BJ (cell line): Measurements from ENCODE around the gene BANP. TPM values are rescaled to one million over a fixed set of nuclear protein-coding genes. Genes with fewer than 3 reads are reported as not detected.
A peak's percentile ranks its signal among the peaks of the same experiment; 100 is the strongest.

Source experiments
- CTCF ChIA-PET: fragments of 350-600 bp; formaldehyde crosslinking; extraction: SDS; loops from one replicate; lab custom pipeline; 2021; ENCODE audit warnings: antibody characterized with exemption, inconsistent platforms; lab: Yijun Ruan, JAX
- POLR2A ChIA-PET: fragments of 300-600 bp; sonication (Branson Sonifier 250); formaldehyde crosslinking; extraction: SDS; loops from one replicate; lab custom pipeline; 2021; ENCODE audit warnings: antibody characterized with exemption; lab: Charles Lee
- DNase-seq: peaks from one replicate; pipeline ENCODE4 v3.0.0-alpha.2; 2011; ENCODE audit warnings: low read depth
- H3K27me3 ChIP-seq: 2 replicates; pipeline ENCODE4 v1.6.0; 2011; ENCODE audit warnings: low read length; ENCODE audit not compliant: control insufficient read depth, insufficient read depth
- H3K36me3 ChIP-seq: 2 replicates; pipeline ENCODE4 v1.5.1; 2011; ENCODE audit warnings: low read length; ENCODE audit not compliant: control insufficient read depth, insufficient read depth
- H3K4me3 ChIP-seq: 2 replicates; pipeline ENCODE4 v1.5.1; 2011; ENCODE audit warnings: low read depth, mild to moderate bottlenecking, control low read depth, low read length
- CTCF ChIP-seq: IDR thresholded peaks from 2 replicates; pipeline ENCODE4 v1.5.1; 2011; ENCODE audit warnings: low read depth, mild to moderate bottlenecking, control low read depth, inconsistent platforms, low read length, moderate library complexity; ENCODE audit not compliant: insufficient read depth
- polyA plus RNA-seq: library from polyadenylated mRNA; depleted of rRNA; stranded (reverse); fragments of >200 nt; gene quantifications from 2 replicates; pipeline ENCODE4 v1.2.3, GENCODE V29; 2011

The BANP gene
- polyA plus RNA-seq, 1 experiment = 16.5 TPM

DNA sequence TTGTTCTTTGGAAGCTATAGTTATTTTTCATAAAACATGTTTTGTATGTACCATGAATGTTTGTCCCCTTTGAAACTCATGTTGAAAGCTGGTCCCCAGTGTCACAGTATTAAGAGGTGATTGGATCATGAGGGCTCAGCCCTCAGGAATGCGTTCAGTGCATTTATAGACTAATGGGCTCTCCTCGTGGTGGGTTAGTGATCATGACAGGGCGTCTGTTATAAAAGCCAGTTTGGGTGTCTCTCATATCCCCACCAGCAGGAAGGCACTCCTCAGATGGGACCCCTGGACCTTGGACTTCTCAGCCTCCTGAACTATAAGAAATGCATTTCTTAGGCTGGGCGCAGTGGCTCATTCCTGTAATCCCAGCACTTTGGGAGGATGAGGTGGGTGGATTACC, 10.4 kb downstream of the BANP start:
- Histone ChIP-seq H3K4me3 (no peak overlapping the region), H3K36me3 (no peaks in the 10 kb centered on the region), H3K27me3 (no peaks in the 10 kb centered on the region)
- ChIA-PET CTCF (no interaction called here), POLR2A (no interaction called here)
- DNase-seq = no peak
- TF ChIP-seq CTCF = no peak

GRCh38 chr16:87963400-87963799, 12.2 kb downstream of the BANP start:
- no peak for TF ChIP-seq CTCF
- H3K36me3 ChIP-seq = no peaks in the 10 kb centered on the region
- POLR2A ChIA-PET = no interaction called here
- H3K4me3 ChIP-seq = no peak overlapping the region
- no peaks in the 10 kb centered on the region for H3K27me3 ChIP-seq
- CTCF ChIA-PET = interaction anchor here (0.8 kb wide), 1 partner anchor 20 kb away, joined by 3 read pairs; no protein-coding TSS in a partner anchor
- DNase-seq = peak; percentile 43

- Histone ChIP-seq H3K4me3 (no peak overlapping the region), H3K36me3 (no peaks in the 10 kb centered on the region), H3K27me3 (no peaks in the 10 kb centered on the region)
- CTCF ChIA-PET = no interaction called here
- DNase-seq = no peak
- no peak for TF ChIP-seq CTCF
- POLR2A ChIA-PET = no interaction called here
Measured at GRCh38 chr16:87964049-87964659, 12.9 kb downstream of the BANP start.

DNA sequence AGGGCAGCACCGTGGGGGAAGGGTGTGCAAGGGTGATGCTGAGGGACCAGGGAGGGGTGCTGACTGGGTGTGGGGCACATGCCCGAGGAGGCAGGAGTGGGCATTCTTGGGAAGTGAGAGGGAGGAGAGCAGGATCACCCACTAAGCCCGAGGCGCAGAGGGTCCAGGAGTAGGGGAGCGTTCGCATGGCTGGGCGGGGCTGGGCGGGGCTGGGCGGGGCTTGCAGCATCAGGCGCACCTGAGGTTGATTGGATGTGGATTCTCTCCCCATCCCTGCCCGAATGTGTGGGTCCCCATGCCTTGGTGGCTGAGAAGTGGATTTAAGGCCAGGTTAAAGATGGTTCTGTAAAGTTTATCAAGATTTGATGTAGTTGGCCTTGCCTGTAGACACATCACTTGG, 14.2 kb downstream of the BANP start:
- no peak overlapping the region for H3K4me3 ChIP-seq
- ChIA-PET CTCF (interaction anchor here (1.6 kb wide), 1 partner anchor 9 kb away, joined by 4 read pairs; no protein-coding TSS in a partner anchor), POLR2A (no interaction called here)
- H3K27me3 ChIP-seq = no peaks in the 10 kb centered on the region
- no peak for DNase-seq
- no peaks in the 10 kb centered on the region for H3K36me3 ChIP-seq
- no peak for TF ChIP-seq CTCF

DNA sequence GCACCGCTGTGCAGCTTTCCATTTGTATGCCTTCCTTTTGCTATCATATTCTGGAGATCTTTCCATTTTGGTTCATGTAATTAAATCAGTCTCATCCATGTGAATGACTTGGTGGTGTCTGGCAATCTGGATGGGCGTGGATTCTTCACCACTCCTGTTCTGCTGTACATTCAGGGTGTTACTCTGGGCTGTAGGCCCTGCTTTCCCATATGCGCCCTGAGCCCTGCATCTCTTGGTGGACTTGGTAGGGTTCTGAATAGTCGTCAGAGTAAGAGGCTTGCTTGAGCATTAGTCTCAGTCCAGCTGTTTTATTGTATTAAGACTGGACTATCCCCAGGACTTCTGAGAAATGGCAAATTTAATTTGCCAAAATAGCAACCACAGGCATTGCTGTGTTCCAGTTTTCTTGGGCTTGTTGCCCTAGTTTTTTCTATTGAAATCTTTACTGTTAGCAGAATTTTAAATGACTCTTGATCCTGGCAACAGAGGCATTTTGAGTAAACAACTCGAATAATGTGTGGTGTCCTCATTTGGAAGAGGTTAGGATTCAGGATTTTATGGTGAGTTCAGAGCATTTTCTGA, 14.9 kb downstream of the BANP start:
- DNase-seq = peak; percentile 71
- Histone ChIP-seq H3K36me3 (peaks cover 2% of the 10 kb centered on the region; the same call in 1 of the 2 replicates), H3K4me3 (no peak overlapping the region), H3K27me3 (no peaks in the 10 kb centered on the region)
- ChIA-PET CTCF (interaction anchor here (1.6 kb wide), 1 partner anchor 10 kb away, joined by 4 read pairs; no protein-coding TSS in a partner anchor), POLR2A (interaction anchor here (0.5 kb wide), 1 partner anchor 670 kb away, joined by 6 read pairs; no protein-coding TSS in a partner anchor)
- no peak for TF ChIP-seq CTCF
